ENCODE results near the gene EYS.
"Not testable (repeated sequence)": the region's sequence is repeated elsewhere in the genome, so short reads cannot be mapped to it uniquely, and the experiment has no call there.

The EYS gene

DNA sequence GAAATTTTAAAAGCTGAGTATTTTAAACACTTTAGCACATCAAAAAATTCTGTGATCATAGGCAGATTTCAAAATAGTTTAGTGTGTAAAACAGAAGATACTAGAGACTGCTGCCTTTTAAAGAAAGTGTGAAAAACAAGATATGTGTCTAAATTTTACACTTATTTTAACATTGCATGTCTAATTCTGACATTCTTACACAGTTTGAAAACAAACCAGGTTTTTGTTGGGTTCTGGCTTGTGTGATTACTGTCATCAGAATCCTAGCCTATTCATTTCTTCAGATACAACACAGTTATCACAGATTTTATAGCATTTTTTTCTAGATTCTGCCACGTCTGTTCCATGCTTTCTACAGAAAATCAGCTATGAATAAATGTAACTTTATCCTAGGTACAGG is 257.1 kb downstream of the EYS start:
- DNase-seq, result no peak

DNA sequence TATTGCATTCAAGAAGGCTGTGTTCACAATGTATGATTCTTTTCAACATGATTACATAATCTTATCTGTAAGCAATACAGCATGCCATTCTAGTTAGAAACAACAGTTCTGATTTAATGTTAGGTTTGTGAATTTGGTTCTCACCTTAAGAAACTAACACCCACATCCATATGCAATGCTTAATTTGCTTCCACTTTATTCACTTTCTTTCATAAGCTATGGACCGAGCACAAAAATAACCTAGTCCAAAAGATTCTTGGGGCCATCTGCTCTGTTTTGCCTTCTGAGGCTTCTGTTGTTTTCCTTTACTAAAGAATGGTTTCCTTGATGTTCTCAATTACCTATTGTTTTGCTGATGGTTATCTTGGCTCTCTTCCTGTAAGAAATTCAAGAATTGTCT is 258.2 kb downstream of the EYS start:
- DNase-seq, result no peak

- no peak for DNase-seq
Measured at GRCh38 chr6:65436281-65436680, 270.7 kb downstream of the EYS start.

- DNase-seq, result no peak
Measured at GRCh38 chr6:65416621-65417020, 290.4 kb downstream of the EYS start.

- DNase-seq, result no peak
Measured at GRCh38 chr6:65410309-65410708, 296.7 kb downstream of the EYS start.

GRCh38 chr6:65402564-65402963 is 304.5 kb downstream of the EYS start:
- no peak for DNase-seq

DNA sequence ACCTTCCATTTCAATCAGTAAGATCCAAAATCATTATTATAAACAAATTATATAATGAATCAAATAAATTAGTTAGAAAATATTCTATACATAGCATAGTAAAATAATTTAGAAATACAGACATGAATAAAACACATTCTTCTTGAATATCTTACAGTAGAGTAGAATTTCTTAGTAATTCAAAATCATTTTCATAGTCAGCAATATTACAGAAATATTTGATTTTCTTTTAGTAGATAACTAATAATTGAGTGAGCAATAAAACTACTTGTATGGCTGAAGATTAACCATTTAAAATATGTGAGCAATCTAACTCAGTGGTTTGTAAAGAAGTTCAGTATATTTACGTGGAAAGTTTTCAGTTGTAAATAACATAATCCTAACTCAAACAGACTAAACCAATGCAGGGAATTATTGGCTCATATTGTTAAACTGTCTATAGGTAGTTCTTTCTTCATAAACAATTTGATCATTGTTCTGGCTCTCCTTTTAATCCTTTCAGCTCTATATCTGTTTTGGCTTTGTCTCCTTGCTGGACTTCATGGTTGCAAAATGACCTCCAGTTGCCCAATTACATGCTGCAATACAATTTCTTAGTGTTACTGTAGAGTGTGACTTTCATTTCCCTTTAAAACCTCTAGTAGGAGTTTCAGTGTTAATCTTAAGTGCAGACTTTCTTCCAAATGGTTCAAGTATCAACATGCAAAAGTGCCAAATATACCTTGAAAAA is 307.5 kb downstream of the EYS start:
- no peak for DNase-seq

DNA sequence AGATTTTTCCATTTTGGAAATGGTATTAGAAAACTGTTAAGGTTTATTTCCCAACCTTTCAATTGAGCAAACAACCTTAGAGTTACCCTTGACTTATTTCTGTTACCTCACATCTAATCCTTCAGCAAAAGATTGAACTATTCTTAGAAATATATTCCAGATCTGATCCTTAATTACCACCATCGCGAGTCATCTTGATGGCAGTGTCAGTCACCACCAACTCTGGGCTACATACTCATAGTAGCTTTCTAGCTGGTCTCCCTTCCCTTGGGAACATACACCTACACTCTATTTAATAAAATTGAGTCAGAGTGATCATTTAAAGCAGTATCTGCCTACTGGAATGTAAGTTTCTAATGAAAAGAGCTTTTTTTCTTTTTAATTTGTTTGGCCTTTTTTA is 308.2 kb downstream of the EYS start:
- DNase-seq, result no peak

GRCh38 chr6:65350530-65350929 is 356.5 kb downstream of the EYS start:
- DNase-seq, result no peak

- DNase-seq, result not testable (repeated sequence)
Measured at GRCh38 chr6:65302655-65303054, 404.4 kb downstream of the EYS start.

DNA sequence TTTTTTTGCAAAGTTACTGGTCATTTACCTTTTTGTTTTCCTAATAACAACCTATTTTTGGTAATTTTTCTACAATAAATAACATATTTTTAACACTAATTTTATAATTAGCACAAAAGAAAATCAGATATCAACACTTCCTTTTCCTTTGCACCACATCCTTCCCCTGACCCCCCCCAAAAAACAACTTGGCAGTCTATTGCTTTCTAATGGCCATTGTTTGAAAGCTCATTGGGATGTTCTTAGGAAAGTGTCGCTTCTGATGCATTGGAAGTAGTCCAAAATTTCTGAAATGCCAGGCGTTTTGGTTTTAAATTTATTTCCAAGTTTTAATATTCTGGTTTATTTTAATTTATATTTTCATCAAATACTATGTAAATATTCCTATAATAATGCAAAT is 407.8 kb downstream of the EYS start:
- DNase-seq, result no peak

DNA sequence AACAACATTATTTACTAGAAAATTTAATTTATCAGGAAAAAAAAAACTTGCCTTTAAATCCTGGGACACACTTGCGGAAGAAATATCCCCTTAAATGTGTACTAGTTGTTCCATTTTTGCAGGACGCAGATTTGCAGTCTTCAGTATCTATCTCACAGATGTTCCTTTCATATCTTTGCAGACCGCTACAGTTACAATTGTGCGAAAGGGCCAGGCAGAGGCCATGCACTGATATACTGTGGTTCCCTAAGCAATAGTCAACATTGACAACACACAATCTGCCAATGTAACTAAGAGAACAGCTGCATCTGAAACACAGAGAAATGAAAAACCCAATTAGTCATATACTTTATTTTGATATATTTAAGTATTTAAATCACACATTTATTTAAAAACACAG is 411.2 kb downstream of the EYS start:
- DNase-seq, result no peak

GRCh38 chr6:65289491-65289890 is 417.5 kb downstream of the EYS start:
- no peak for DNase-seq

DNA sequence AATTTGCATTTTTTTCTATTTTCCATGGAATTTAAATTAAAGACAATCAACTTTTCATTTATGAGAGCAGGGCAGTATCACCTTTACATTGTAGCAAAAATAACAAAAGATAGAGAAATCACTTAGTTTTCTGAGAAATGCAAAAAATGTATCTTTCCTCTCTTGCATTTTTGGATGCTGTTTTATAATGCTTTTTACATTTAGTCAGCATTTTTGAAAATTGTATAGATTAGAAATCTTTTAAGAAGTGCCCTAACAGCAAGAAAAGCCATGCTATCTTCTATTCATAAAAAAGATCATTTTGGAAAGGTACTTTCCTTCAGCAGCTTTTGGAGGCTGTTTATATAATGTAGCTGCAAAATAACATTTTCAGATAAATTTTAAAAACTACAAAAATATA is 421.8 kb downstream of the EYS start:
- no peak for DNase-seq

GRCh38 chr6:65280060-65280459 is 427.0 kb downstream of the EYS start:
- no peak for DNase-seq

GRCh38 chr6:65262241-65262640 is 444.8 kb downstream of the EYS start:
- DNase-seq, result no peak

GRCh38 chr6:65259982-65260381 is 447.0 kb downstream of the EYS start:
- DNase-seq, result no peak

DNA sequence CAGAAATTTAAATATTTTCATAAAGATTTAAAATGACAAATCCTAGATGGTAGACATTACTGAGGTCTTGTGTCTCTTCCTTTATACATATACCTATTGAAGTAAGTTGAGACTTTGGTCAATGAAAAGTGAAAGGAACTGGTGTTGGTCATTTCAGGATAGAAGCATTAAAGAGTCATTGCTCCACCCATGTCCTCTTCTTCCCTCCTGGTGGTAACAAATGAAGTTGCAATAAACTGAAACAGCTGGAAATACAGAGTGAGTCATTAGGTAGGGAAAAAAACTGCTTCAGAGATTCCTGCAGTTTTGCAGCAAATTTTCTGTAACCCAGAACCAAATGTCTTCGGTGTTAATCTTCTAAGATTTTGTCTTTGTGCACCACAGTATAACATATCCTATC is 448.0 kb downstream of the EYS start:
- no peak for DNase-seq

DNA sequence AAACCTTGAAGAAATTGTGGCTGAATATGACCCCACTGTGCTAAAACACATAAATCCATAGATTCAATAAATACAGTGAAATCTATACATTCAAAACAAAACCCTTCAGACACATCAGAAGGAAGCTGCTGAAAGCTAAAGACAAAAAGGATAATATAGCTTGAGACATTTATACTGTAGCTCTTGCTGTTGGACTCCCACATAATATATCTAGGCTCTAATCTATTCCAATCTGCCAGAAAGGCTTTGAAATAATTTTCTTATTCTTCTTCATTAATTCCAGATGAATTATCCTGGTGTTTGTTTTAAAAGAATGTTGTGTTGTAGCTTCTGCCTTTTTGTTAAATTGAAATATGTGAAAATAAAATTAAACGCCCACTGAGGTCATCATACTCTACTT is 454.0 kb downstream of the EYS start:
- no peak for DNase-seq

GRCh38 chr6:65248101-65248610 is 458.9 kb downstream of the EYS start:
- DNase-seq, result no peak

- DNase-seq, result no peak
Measured at GRCh38 chr6:65231616-65232015, 475.4 kb downstream of the EYS start.

- no peak for DNase-seq
Measured at GRCh38 chr6:65229825-65230224, 477.2 kb downstream of the EYS start.

GRCh38 chr6:65221153-65221552 is 485.9 kb downstream of the EYS start:
- DNase-seq, result no peak

- DNase-seq, result no peak
Measured at GRCh38 chr6:65202738-65203137, 504.3 kb downstream of the EYS start.

DNA sequence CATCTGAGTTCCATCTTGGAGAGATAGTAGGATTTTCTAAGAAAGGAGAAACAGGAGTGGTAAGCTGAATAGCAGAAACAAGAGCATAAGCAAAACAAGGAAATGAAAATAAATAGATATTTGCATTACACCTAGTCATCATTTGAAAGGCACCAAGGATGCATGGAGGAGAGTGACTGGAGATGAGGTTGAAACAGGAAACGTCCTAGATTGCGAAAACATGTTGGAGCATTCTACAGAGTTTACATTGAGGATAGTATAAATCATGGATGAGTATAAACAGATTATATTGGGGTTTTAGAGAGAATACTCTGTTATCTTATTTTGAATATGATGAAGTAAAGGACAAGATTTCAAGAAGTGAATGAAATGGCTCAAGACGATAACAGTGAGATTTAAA is 507.3 kb downstream of the EYS start:
- DNase-seq, result no peak

All from activated naive CD4-positive, alpha-beta T cell treated with anti-CD3 and anti-CD28 coated beads, Interleukin-2, amount 50 U/mL, for 16 hours (primary cell).